KOPT-K1 (cell line): Measurements from ENCODE around the gene OGDH.

Experiments used
- H3K27ac ChIP-seq: fragments of 200-600 bp; sonication (generic); 2 replicates; pipeline ENCODE4 v1.5.1; 2016; ENCODE audit warnings: antibody characterized with exemption, mild to moderate bottlenecking, low read depth, low read length; ENCODE audit not compliant: poor library complexity, severe bottlenecking
- H3K36me3 ChIP-seq: fragments of 200-600 bp; sonication (generic); 2 replicates; pipeline ENCODE4 v1.5.1; 2017; ENCODE audit warnings: antibody characterized with exemption, mild to moderate bottlenecking, low read length, moderate library complexity; ENCODE audit not compliant: insufficient read depth
- H3K9me3 ChIP-seq: fragments of 200-600 bp; sonication (generic); 2 replicates; pipeline ENCODE4 v1.5.1; 2017; ENCODE audit warnings: antibody characterized with exemption, low read length, mild to moderate bottlenecking; ENCODE audit not compliant: insufficient read depth, poor library complexity, severe bottlenecking

The OGDH gene

DNA sequence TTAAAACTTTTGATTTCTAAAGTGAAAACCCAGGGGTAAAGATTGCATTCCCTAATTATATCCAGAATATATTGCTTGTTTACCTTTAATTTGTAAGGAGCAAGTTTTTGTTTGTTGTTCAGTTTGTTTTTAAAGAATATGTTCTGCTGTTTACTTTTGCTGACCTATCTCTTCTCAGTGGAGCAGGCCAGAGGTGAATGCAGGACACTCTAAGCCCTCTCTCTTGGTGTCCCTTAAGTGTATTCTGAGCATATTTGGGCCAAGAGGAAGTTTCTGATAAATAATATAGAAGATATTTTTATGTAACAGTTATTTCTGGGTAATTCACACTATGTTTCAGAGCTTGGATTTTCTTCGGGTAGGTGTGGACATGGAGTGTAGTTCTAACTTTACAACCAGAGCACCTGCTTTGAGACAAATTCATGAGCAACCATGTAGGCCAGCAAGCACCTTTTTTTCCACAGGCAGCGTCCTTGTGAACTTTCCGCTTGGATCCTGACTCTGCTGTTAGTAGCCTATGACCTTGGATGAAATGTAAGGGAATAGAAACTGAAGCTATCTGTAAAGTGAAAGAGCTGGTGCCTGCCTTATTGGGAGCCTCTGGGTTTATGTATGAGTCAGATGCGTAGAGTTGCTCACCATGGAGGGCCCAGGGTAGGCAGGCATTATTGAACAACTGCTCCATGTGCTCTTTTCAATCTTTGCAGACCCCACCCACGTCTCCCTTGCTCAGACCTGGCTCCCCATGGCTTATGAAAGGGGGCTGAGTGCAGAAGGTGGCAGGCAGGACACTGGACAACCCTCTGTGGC is 16.1 kb downstream of the OGDH start:
- H3K36me3 ChIP-seq, result peaks cover 48% of the 10 kb centered on the region
- H3K9me3 ChIP-seq, result no peaks in the 10 kb centered on the region
- H3K27ac ChIP-seq, result no peak overlapping the region

GRCh38 chr7:44624318-44624717 is 17.9 kb downstream of the OGDH start:
- Histone ChIP-seq H3K9me3 (no peaks in the 10 kb centered on the region), H3K27ac (no peak overlapping the region), H3K36me3 (peaks cover 48% of the 10 kb centered on the region)

DNA sequence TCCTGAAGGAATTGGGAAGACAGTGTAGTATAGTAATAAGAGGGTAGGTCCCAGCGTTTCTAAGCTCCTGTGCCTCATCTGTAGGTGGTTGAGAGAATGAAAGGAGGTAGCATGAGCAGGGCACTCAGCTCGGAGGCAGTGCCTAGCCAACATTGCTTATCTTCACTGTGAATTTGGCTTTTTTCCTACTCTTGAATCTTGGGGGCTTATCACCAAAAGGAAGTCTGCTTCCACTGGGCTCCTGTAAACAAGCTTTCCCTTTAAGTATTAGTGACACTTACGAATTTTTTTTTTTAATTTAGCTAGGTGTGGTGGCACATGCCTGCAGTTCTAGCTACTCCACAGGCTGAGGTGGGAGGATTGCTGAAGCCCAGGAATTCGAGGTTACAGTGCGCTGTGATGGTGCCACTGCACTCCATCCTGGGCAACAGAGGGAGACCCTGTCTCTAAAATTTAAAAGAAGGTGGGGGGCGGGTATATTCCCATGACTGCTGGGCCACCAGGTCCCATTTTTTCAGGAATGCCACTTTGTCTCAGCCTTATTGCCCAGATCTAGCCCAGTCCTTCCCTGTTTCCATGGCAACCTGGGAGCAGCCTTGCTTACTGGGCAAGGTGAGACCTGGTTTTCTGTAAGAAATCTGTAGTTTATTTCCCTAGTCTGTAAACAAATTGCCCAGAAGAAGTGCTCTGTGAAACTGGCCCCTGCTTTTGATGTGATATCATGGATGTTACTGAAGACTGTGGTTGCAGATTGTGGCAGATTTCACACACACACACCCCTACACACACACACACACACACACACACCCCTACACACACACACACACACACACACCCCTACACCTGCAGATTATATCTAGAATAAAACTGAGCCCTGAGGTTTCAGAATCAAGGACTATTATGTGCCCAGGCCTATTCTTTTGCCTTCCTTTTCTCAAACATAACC is 19.4 kb downstream of the OGDH start:
- H3K36me3 ChIP-seq, result peaks cover 61% of the 10 kb centered on the region
- no peaks in the 10 kb centered on the region for H3K9me3 ChIP-seq
- no peak overlapping the region for H3K27ac ChIP-seq

- no peak overlapping the region for H3K27ac ChIP-seq
- H3K9me3 ChIP-seq, result no peaks in the 10 kb centered on the region
- H3K36me3 ChIP-seq, result peaks cover 62% of the 10 kb centered on the region
These were observed 20.2 kb downstream of the OGDH start for GRCh38 chr7:44626620-44627019.

DNA sequence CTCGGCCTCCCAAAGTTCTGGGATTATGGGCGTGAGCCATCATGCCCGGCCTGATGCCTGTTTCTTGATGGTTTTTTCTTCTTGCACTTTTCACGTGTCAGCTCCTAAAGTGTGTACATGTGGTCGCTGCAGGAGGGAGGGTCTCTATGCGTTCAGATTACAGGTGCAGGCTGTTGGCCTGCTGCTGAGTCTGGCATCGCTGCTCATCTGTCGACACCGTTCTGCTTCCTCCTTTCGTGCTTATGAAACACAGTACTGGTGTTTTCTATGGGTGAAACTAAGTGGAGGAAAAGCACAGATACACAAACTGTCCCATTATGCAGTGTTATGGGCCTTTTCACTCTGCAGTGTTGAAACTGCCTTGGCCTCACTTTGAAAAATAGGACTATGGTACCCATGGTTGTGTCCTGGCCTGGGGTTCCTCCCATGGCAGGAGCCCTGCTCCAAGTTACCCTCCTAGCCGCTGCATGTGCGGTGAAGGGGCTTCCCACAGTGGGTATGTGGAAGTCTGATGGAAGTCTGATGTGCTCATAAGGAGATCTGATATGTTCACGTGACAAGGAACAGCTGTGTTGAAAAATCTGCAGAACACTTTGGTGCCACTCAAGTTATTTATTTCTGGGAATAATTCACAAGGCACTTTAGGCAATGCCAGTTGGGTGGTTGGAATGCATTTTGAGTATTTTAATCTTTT is 23.5 kb downstream of the OGDH start:
- Histone ChIP-seq H3K9me3 (no peaks in the 10 kb centered on the region), H3K27ac (no peak overlapping the region), H3K36me3 (peaks cover 51% of the 10 kb centered on the region)

- H3K36me3 ChIP-seq, result peaks cover 42% of the 10 kb centered on the region
- no peaks in the 10 kb centered on the region for H3K9me3 ChIP-seq
- peak overlapping the region; percentile 26 for H3K27ac ChIP-seq
These were observed 24.5 kb downstream of the OGDH start for GRCh38 chr7:44630792-44631457.

DNA sequence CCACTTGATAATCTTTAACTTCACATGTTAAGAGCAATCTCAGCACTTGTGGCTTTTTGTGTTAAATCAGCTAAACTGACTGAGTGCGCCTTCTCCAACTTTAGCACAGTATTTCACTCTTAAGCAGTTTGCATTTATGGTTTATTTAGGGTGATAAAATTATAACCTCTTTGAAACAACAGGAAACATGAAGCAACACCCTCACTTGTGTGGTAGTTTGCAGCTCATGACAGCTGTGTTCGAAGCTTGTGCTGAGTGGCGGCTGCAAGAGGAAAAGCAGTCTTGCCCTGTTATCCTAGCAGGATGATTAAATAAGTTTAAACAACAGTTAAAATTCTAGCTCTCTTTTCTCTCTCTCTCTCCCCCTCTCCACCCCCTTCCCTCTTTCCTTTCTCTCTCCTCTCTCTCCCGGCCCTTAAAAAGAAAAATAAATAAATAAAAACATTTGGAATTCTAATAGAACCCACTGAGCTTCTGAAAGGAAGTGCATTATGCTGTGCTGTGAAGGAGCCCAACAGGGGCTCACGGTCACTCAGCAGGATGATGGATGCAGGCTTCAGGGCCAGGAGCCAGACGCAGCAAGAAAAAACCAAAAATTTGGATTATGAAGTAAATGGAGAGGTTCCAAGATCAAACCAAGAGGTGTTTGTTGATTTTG is 25.2 kb downstream of the OGDH start:
- no peaks in the 10 kb centered on the region for H3K9me3 ChIP-seq
- H3K27ac ChIP-seq, result peak overlapping the region; percentile 29
- peaks cover 35% of the 10 kb centered on the region for H3K36me3 ChIP-seq

DNA sequence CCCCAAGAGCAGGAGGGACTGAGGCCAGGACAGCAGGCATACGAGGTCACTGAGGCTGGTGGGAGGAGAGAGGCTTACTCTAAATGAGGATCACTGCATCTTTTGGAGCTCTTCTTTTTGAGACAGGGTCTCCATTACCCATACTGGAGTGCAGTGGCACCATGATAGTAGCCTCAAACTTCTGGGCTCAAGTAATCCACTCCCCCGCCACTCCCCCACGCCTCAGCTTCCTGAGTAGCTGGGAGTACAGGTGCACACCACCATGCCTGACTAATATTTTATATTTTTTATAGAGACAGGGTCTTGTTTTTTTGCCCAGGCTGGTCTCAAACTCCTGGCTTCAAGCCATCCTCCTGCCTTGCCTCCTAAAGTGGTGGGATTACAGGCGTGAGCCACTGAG is 25.8 kb downstream of the OGDH start:
- Histone ChIP-seq H3K27ac (peak overlapping the region; percentile 29), H3K36me3 (peaks cover 29% of the 10 kb centered on the region), H3K9me3 (no peaks in the 10 kb centered on the region)

GRCh38 chr7:44633254-44634186 is 27.1 kb downstream of the OGDH start:
- peaks cover 24% of the 10 kb centered on the region for H3K36me3 ChIP-seq
- no peaks in the 10 kb centered on the region for H3K9me3 ChIP-seq
- H3K27ac ChIP-seq, result peak overlapping the region; percentile 37

DNA sequence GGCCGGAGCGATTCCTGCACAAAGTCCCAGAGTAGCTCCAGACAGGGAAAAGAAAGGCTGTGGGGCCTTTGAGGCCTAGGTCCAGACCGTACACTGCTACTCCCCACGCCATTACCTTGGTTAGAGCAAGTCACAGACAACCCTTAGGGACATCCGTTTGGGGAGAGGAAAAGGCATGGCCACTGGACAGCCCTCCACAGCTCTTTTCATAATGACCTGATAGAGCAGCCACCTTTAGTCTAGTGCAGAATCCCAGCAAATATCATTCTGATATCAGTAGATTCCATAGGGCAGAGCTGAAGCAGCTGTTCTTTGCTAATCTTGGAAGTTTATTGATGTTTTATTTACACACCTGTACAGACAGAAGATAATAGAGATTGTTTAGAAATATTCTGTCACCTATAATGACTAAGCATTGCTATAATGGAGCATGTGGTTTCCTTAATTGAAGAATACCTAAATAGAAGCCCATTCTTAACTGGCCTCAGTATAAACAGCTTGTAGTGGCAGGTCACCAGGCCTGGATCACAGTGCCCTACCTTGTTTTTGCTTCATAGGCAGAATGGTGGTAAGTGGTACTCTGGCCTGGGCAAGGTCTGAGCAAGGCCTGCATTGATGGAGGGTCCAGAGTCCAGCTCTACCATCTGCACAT is 27.9 kb downstream of the OGDH start:
- Histone ChIP-seq H3K9me3 (no peaks in the 10 kb centered on the region), H3K36me3 (peaks cover 16% of the 10 kb centered on the region), H3K27ac (peak overlapping the region; percentile 37)

- H3K27ac ChIP-seq, result no peak overlapping the region
- H3K36me3 ChIP-seq, result peaks cover 9% of the 10 kb centered on the region
- no peaks in the 10 kb centered on the region for H3K9me3 ChIP-seq
These were observed 28.6 kb downstream of the OGDH start for GRCh38 chr7:44634839-44635591.

DNA sequence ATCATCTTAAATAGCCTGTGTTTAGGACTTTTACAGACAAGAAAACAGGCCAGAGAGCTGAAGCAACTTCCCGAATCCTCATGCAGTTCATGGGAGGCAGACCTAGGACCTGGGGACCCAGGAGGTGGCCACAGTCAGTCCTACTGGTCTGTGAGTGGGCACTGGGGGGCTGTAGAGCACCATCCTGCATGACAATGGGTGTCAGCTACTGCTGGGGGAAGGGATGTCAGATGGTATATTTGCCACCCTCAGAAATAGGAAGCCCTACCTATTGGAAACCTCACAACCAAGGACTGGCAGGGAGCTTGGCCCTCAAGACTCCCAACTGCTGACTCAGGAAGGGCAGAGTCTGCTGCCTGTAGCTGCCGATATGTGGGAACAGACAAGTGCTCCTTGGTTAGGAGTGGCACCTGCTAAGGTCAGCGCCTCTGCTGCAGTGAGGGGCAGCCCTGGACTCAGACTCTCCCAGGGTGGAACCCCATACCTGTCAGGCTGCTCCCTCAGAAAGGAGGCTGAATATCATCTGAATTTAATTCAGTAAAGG is 29.7 kb downstream of the OGDH start:
- H3K36me3 ChIP-seq, result no peaks in the 10 kb centered on the region
- no peaks in the 10 kb centered on the region for H3K9me3 ChIP-seq
- peak overlapping the region; percentile 13 for H3K27ac ChIP-seq
